GM18858 (cell line): Measurements from ENCODE around the gene SDK1.

Source experiments
- ATAC-seq: cut with Tn5 transposase; IDR thresholded peaks from one replicate; pipeline ENCODE4 v1.9.1; 2021; ENCODE audit not compliant: unreplicated experiment

The SDK1 gene

DNA sequence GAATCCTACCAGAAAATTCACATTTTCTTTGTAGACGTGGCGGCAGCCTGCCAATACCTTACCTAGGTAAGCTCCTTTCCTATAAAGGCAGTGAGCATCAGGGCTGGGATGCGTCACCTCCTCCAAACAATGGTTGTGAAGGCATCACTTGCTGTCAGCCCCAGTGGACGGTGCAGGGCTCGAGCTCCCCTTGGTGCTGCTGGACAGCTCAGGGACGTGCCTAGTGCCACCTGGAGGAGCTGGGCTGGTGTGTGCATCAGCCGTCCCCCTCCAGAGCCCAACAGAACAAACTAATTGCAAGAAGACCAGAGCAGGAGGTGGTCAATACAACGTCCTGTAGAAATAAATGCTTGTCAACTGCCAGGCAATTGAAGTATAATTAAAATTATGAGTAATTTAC, 863.5 kb downstream of the SDK1 start:
- no peak for ATAC-seq

GRCh38 chr7:4166340-4166739, 865.3 kb downstream of the SDK1 start:
- ATAC-seq, result no peak

GRCh38 chr7:4166807-4167206, 865.8 kb downstream of the SDK1 start:
- no peak for ATAC-seq

GRCh38 chr7:4167385-4167910, 866.4 kb downstream of the SDK1 start:
- no peak for ATAC-seq

GRCh38 chr7:4168041-4168440, 867.0 kb downstream of the SDK1 start:
- no peak for ATAC-seq

GRCh38 chr7:4168541-4168940, 867.5 kb downstream of the SDK1 start:
- no peak for ATAC-seq

DNA sequence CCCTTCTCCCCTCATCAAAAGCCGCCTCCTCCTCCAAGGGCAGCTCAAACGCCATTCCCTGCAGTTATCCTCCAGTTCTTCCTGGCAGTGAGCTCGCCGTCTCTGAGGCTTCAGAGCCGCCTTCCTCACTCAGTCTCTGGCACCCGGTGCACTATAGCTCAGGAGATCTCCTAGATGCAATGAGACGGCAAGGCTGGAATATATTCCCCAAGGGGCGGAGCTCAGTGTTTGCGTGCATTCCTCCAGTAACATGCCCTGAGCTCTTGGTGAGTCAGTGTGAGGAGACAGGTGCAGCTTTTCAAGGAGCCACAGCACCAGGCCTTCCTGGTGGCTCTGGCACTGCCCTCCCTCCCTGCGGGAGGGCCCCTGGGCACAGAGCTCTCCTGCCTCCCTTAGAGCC, 868.4 kb downstream of the SDK1 start:
- ATAC-seq, result no peak

DNA sequence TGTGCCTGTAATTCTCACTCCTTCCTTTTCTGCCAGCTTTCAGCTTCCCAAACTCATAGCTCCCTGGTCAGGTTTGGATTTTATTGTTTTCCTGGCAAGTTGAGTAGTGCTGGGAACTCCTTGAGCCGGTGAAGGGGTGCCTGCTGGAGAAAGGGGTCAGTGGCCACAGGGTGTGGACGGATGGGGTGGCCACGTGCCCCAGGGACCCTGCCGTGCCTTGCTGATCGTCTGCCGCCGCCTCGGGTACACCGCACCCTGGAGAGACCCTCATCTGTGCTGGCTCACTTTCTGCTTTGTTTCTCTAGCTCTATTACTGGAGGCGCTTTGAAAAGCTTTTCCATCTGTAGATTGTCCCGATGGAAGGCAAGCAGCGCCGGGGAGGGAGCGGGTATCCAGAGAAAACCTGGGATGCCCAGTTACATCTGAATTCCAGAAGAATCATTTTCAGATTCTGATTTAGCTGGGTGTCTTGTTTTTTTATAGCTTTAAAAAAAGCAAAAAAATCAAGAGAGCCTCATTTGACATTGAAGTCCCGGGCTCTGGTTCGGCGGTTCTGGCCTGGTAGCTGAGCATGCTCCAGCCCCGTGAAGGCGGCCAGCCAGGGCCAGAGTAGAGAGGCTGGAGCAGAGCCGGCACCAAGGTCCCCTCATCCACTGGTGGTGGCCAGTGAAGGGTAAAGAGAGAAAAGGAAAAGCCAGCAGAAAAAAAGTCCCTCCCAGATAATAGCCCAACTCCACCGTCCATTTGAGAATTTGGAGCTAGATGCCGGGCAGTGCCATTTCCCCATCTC, 870.1 kb downstream of the SDK1 start:
- no peak for ATAC-seq

DNA sequence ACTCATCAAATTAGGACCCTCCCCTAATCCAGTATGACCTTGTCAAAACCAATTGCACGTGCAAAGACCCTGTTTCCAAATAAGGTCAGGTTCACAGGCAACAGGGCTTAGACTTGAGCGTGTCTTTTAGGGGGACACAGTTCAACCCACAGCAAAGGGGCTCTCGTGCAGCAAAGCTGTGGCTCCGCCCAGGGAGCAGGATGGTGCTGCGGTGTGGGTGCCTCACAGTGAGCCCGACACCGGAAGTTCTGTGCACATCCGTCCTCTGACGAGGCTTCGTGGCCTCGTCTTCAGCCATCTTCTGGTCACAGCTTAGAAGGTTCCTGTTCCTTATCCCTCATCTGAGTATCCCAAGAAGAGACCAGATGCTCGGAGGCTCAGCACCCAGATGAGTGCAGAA, 871.8 kb downstream of the SDK1 start:
- no peak for ATAC-seq

DNA sequence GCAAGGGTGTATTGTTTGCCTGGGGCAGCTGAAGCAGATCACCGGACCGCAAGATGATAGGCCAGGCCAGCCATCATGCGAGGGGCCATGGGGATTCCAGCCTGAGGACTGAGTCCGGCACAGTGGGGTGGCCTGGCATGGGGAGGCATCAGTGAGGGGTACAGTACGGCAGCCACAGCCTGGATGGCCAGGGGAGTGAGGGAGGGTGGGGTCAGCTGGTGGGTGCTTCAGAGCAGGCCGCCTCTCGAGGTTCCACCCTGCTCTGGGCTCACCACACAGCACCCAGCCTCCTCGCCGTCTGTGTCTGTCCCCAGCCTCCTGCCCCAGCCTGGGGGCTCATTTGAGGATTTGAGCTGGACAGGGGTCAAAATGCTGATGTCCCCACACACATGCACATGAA, 872.6 kb downstream of the SDK1 start:
- ATAC-seq, result no peak

DNA sequence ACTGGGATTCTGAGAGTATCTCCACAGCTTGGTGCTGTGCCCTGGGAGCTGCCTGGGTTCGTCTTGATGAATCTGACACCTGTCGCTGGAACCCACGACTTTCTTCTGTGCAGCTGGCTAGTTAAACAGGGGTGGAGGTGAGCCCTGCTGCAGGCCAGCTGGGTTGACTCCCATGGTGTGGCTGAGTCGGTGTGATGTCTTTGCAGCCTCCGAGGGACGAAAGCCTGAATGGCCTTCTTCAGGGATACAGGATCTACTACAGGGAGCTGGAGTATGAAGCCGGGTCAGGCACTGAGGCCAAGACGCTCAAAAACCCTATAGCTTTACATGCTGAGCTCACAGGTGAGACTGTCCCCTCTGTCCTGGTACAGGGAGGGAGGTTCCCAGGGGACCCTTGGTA, 873.0 kb downstream of the SDK1 start:
- no peak for ATAC-seq

DNA sequence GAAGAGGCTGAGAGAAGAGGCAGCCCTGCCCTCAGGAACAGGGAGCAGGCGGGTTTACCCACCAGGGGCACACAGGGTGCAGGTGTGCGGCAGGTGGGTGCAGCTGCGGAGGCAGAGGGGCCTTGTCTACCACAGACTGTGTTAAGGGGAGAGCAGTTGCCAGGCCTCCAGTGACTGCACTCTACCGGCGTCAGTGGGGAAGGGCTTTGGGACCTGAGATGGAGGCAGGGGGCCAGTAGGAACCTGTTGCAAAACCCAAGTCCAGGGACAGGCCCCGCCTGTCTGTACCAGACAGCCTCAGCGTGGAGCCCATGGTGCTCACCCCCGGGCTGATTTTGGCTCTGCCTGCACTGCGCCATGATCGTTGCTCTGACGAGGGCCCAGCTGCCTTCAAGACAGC, 873.4 kb downstream of the SDK1 start:
- no peak for ATAC-seq

GRCh38 chr7:4174884-4175283, 873.8 kb downstream of the SDK1 start:
- ATAC-seq, result no peak

DNA sequence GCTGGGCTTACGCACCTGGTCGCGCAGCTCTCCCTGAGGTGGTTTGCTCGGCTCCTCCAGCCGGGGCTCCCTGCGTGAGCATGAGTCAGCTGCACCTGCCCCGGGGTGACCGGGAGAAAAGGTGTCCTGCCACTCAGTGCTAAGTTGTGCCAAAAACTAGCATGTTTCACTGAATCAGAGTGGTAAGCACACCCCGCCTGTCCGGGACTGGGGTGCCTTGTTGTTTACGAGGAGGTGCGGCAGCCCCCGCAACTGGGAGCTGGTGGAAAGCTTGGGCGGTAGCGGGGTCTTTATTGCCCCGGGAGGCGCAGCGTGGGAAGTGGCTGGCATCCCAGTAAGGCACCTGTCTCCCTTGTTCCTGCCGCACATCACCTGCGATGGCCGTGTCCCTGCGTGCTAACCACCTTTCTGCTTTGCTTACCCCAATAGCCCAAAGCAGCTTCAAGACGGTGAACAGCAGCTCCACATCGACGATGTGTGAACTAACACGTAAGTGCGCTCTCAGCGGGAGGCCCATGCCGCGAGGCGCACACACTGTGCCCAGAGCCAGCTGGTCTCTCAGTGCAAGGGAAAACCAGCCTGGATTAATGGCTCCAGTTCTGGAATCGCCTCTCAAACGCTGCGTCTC, 874.4 kb downstream of the SDK1 start:
- ATAC-seq, result no peak

DNA sequence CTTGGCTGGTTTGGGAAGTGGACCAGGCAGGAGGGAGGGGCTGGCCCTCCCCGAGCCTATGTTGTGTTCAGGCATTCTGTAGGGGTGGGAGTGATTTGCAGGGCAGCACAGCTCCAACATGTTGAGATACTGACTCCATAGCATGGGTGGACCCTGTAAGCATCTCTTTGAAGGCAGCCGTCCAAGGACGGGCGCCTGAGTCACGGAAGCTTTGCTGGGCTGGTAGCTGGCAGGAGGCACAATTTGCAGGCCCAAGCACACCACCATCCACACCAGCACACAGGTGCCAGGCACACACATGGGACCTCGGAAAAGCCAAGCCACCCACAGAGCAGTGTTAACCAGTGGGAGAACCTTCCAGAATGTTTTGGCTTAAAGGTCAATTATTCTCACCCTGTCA, 875.9 kb downstream of the SDK1 start:
- ATAC-seq, result no peak

GRCh38 chr7:4178416-4178815, 877.4 kb downstream of the SDK1 start:
- no peak for ATAC-seq

GRCh38 chr7:4178916-4179687, 878.0 kb downstream of the SDK1 start:
- no peak for ATAC-seq

GRCh38 chr7:4179688-4180380, 878.8 kb downstream of the SDK1 start:
- ATAC-seq, result no peak

DNA sequence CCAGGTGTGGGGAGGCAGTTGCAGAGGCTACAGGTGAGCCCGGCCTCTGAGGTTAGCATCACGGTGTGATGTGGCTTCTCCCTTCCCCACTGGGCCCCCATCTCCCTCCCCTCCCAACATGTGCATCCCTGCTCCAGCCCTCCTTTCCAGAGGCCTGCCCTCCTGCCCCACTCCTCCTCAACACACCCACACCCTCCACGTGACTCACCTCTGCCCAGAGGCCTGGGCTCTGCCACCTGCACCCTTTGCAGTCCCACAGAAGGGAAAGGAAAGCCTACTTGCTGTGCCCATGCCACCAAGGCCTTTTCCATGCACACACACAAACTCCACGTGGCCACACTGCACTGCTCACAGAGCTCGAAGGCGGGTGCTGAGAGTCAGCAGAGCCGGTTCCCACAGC, 880.4 kb downstream of the SDK1 start:
- no peak for ATAC-seq

GRCh38 chr7:4182605-4183300, 881.7 kb downstream of the SDK1 start:
- no peak for ATAC-seq

- no peak for ATAC-seq
Observed at GRCh38 chr7:4184653-4185052, 883.6 kb downstream of the SDK1 start.
